HUES48 (cell line): ENCODE data around the gene NRG3.

Source experiments
- H3K27ac ChIP-seq: one replicate; pipeline ENCODE4 v1.7.0; 2013; ENCODE audit warnings: low read depth, low read length, inconsistent platforms
- H3K27me3 ChIP-seq: 2 replicates; pipeline ENCODE4 v1.6.1; 2013; ENCODE audit warnings: mild to moderate bottlenecking, low read length; ENCODE audit not compliant: control insufficient read depth, insufficient read depth
- H3K36me3 ChIP-seq: 2 replicates; pipeline ENCODE4 v1.6.1; 2013; ENCODE audit warnings: low read length; ENCODE audit not compliant: control insufficient read depth, insufficient read depth
- H3K4me1 ChIP-seq: 2 replicates; pipeline ENCODE4 v1.6.1; 2013; ENCODE audit warnings: mild to moderate bottlenecking, low read length; ENCODE audit not compliant: control insufficient read depth, insufficient read depth
- H3K4me3 ChIP-seq: 2 replicates; pipeline ENCODE4 v1.5.1; 2013; ENCODE audit warnings: mild to moderate bottlenecking, low read depth, low read length
- H3K9ac ChIP-seq: 2 replicates; pipeline ENCODE4 v1.6.1; 2013; ENCODE audit warnings: mild to moderate bottlenecking, low read depth, low read length, moderate library complexity
- H3K9me3 ChIP-seq: 2 replicates; pipeline ENCODE4 v1.6.1; 2013; ENCODE audit warnings: low read length; ENCODE audit not compliant: control insufficient read depth, insufficient read depth

The NRG3 gene

DNA sequence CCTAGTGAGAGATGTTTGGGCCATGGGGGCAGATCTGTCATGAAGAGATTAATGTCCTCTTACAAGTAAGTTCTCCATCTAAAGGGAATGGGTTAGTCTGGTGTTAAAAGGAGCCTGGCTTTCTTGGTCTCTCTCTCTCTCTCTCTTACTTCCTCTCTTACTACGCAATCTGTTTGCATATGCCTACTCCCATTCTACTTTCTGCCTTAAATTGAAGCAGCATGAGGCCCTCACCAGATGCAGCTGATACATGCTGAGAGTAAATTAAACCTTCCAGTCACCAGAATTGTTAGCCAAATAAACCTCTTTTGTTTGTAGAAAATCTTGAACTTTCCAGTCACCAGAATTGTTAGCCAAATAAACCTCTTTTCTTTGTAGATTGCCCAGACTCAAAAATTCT is 884.1 kb downstream of the NRG3 start:
- H3K27ac ChIP-seq: peak overlapping the region; percentile 86
- no peak overlapping the region for H3K4me3 ChIP-seq
- no peaks in the 10 kb centered on the region for H3K36me3 ChIP-seq
- H3K27me3 ChIP-seq: no peaks in the 10 kb centered on the region
- H3K9me3 ChIP-seq: no peaks in the 10 kb centered on the region
- H3K4me1 ChIP-seq: peaks cover 37% of the 10 kb centered on the region
- no peak overlapping the region for H3K9ac ChIP-seq

DNA sequence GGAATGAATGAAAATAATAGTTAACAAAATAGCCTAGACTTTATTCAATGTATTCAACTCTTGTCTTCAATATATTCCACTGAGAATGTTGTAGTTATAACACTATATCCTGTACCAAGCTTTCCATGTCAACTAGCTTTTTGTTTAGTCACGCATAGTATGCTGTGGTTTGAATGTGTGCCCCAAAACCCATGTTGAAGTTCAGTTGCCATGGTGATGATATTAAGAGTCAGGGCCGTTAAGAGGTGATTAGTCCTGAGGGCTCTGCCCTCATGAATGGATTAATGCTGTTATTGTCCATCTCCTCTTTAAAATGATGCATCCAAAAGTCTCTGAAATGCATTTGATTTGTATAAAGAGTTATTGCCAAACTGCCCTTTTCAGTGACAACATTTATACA is 887.6 kb downstream of the NRG3 start:
- Histone ChIP-seq H3K27me3 (no peaks in the 10 kb centered on the region), H3K27ac (no peak overlapping the region), H3K9ac (no peak overlapping the region), H3K4me1 (peaks cover 25% of the 10 kb centered on the region), H3K9me3 (no peaks in the 10 kb centered on the region), H3K4me3 (no peak overlapping the region), H3K36me3 (no peaks in the 10 kb centered on the region)

DNA sequence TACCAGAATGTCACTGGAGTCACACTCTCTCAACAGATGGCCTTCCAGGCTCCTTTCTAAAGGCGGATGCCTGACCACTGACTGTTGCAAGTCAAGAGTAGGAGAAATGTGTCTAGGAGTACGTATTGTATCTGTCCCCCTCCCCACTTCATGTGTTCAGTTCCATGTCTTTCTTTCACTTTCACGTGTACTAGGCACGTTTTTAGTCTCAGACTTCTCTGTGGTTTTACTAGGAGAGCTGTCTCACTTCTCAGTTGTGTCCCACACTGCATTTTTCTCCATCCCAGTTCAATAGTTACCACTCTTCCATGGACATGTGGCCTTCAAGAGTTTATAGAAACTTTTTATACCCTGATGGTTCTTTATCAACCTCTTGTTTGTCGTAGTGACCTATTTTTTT is 893.0 kb downstream of the NRG3 start:
- Histone ChIP-seq H3K9me3 (no peaks in the 10 kb centered on the region), H3K4me1 (peaks cover 6% of the 10 kb centered on the region; the same call in 1 of the 2 replicates), H3K27me3 (no peaks in the 10 kb centered on the region), H3K4me3 (no peak overlapping the region), H3K9ac (no peak overlapping the region), H3K27ac (no peak overlapping the region), H3K36me3 (no peaks in the 10 kb centered on the region)

DNA sequence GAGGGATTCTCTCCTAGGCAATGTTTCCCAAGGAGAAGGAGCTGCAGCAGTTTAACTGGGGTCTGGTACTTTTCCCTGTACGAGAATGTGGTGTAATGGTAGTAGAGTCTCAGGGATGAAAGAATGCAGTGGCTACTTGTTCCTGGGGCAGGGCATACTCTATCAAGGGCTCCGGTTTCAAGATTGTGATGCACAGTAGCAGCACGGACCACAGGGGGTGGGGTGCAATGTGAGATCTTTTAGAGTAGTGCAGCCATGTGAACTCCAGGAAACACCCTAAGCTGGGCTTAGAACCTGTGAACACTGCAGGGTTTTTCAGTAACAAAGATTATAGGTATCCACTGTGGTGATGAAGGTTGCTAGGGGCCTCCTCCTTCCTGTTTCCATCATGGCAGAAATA is 903.9 kb downstream of the NRG3 start:
- Histone ChIP-seq H3K27ac (no peak overlapping the region), H3K36me3 (no peaks in the 10 kb centered on the region), H3K27me3 (no peaks in the 10 kb centered on the region), H3K4me1 (no peaks in the 10 kb centered on the region), H3K9ac (no peak overlapping the region), H3K9me3 (no peaks in the 10 kb centered on the region; the same call in 1 of the 2 replicates), H3K4me3 (no peak overlapping the region)

DNA sequence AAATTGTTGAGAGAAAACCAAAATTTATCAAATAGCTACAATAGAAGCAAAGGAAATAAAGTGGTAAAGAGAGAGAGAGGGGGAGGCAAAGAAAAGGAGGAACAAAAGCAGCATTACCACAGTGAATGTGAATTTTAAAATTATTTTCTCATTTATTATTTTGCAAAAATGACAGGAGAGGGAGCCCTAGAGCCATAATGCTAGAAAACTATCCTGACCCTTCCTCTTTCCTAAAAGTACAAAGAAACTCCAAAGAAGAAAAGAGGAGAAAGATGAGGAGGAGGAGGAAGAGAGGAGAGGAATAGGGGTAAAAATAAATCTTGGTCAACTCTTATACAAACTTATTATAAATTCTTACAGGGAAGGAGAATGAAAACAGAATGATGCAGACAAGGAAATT is 921.5 kb downstream of the NRG3 start:
- Histone ChIP-seq H3K9ac (no peak overlapping the region), H3K36me3 (no peaks in the 10 kb centered on the region), H3K27ac (no peak overlapping the region), H3K4me3 (no peak overlapping the region), H3K27me3 (no peaks in the 10 kb centered on the region), H3K9me3 (no peaks in the 10 kb centered on the region), H3K4me1 (no peaks in the 10 kb centered on the region)

DNA sequence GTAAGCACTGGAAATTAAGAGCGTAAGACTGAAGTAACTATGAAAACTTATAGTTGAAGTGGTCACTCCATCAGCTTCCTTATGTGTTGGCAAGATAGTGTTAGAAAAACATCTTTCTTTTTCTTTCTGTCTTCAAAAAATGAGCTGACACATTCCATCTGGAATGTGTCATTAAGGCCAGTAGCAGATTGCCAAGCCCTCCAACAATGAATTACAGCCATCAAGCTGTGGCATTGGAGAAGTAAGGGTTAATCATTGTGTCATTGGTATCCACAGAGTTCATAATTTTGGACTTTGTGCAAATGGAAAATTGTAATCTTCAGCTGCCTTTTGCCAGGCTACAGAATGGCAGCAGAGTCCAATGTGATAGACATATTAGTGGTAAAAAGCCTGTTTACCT is 926.3 kb downstream of the NRG3 start:
- Histone ChIP-seq H3K9me3 (no peaks in the 10 kb centered on the region), H3K36me3 (no peaks in the 10 kb centered on the region), H3K4me3 (no peak overlapping the region), H3K27me3 (no peaks in the 10 kb centered on the region), H3K4me1 (no peaks in the 10 kb centered on the region), H3K9ac (no peak overlapping the region), H3K27ac (no peak overlapping the region)

DNA sequence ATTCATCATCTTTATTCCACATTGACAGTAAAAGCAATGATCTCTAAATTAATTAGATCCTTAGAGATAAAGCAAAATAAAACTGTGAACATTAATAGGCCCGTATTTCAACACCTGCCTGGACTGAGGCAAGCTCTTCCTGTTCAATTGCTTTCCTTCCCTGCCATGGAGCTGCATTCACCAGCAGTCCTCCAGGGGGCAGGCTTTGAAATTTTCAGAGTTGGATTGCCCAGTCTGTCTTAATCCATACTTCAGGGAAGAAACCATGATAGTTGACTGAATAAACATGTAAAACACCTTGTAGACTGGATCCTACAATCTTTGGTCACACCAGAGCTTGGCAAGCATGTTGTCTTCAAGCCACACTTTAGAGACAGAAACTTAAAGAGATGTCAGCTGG is 936.6 kb downstream of the NRG3 start:
- Histone ChIP-seq H3K27ac (no peak overlapping the region), H3K9me3 (no peaks in the 10 kb centered on the region), H3K4me1 (no peaks in the 10 kb centered on the region), H3K4me3 (no peak overlapping the region), H3K36me3 (no peaks in the 10 kb centered on the region), H3K9ac (no peak overlapping the region), H3K27me3 (no peaks in the 10 kb centered on the region)

DNA sequence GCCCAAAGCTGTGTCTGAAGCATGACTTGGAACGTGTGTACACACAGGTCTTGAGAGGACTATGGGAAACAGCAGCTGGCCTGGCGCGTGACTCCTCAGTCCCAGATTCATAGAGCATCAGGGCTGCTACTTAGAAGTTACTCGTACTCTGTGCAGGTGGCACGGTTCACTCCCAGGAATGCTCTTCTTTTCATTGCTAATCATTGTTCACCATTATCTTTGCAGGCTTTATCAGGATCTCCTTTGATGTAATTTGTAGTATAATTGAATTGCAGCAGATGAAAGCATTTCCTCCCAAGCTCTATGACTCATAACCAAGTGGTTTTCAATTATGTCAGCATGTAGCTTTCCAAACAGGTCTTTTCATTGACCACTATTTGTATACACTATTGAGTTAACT is 938.9 kb downstream of the NRG3 start:
- Histone ChIP-seq H3K9me3 (no peaks in the 10 kb centered on the region), H3K36me3 (no peaks in the 10 kb centered on the region), H3K4me1 (no peaks in the 10 kb centered on the region), H3K27ac (peak overlapping the region; percentile 56), H3K9ac (no peak overlapping the region), H3K27me3 (no peaks in the 10 kb centered on the region), H3K4me3 (no peak overlapping the region)

DNA sequence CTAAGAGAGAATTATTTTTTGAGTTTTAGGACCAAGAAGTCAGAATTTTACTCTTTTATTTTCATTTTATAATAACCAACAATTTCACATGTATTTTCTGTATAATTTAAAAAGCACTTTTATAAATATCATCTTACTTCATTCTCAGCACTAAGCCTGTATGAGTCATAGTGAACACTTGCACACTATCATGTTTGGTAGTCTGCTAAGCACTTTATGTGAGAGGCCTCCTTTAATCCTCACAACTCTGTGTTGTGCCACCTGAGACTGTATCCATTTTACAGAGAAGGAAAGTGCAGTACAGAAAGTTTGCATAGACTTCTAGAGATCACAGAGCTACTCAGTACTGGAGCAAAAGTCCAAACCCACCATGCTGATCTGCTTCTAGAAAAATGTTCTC is 939.6 kb downstream of the NRG3 start:
- Histone ChIP-seq H3K9me3 (no peaks in the 10 kb centered on the region), H3K4me1 (no peaks in the 10 kb centered on the region), H3K27me3 (no peaks in the 10 kb centered on the region), H3K36me3 (no peaks in the 10 kb centered on the region), H3K27ac (no peak overlapping the region), H3K9ac (no peak overlapping the region), H3K4me3 (no peak overlapping the region)

DNA sequence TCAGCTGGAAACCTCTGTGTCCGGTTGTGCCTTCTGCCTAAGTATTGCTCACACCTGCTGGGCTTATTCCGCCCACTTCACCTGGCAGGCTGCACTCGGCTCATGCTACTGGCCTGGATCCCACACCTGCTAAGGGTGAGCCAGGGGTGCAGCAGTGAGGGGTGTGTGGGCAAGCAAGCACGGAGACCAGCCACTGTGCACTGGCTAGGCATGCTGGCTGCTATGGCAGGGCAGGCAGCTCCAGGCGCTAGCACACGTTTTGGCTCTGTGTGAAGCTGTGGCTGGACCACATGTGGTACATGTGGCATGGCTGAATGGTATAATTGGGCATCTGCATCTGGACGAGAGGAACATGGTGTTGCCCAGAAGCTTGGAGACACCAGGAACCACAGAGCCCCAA is 940.7 kb downstream of the NRG3 start:
- H3K4me3 ChIP-seq: no peak overlapping the region

DNA sequence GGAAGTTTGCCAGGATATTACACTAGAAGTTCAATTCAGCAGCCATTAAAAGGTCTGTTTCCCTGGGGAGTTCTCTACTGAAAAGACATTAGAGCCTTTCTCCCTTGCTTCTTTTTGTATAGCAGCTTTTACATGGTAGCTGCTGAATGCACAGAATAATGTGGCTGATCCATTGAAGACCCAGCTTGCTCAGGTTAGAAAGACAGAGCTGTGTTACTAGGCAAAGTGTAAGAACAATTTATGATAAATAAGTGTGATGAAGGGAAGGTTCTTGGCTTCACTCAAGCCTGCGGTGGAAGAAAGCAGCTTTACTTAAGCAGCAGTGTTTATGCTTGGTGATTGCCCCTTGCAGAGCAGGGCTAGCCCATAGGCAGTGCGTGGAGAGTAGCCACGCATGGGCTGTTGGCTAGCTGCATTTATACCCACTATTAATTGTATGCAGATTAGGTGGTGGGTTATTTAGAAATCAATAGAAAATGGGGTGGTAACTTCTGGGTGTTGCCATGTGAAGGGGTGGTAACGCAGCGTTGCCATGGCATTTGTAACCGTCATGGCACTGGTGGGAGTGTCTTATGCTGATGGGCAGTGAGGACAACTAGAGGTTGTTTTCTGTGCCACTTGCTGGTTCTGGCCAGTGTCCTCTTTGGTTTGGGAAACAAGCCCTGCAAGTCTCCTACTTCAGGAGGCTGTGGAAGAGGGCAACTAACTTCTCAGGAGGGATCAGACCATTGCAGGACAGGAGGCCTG is 942.9 kb downstream of the NRG3 start:
- H3K4me1 ChIP-seq: no peaks in the 10 kb centered on the region
- no peak overlapping the region for H3K9ac ChIP-seq
- no peaks in the 10 kb centered on the region for H3K9me3 ChIP-seq
- H3K27me3 ChIP-seq: no peaks in the 10 kb centered on the region
- no peak overlapping the region for H3K27ac ChIP-seq
- H3K4me3 ChIP-seq: no peak overlapping the region
- H3K36me3 ChIP-seq: no peaks in the 10 kb centered on the region

More for the DNA sequence above, 940.7 kb downstream of the NRG3 start:
- Histone ChIP-seq H3K36me3 (no peaks in the 10 kb centered on the region), H3K27me3 (no peaks in the 10 kb centered on the region), H3K9me3 (no peaks in the 10 kb centered on the region), H3K27ac (no peak overlapping the region), H3K4me1 (no peaks in the 10 kb centered on the region), H3K9ac (no peak overlapping the region)
